SK-N-SH (cell line): ENCODE results near the gene C1QL3. TPM values are rescaled to one million over a fixed set of nuclear protein-coding genes. Genes with fewer than 3 reads are reported as not detected.

ENCODE experiments used
- CTCF ChIA-PET: fragments of 300-600, 350-600 bp; formaldehyde crosslinking; extraction: SDS; loops from one replicate; lab custom pipeline; 2021; lab: Yijun Ruan, JAX
- POLR2A ChIA-PET: fragments of 350-600 bp; sonication (Branson Sonifier 250); formaldehyde crosslinking; extraction: SDS; loops from one replicate; lab custom pipeline; 2020; ENCODE audit warnings: antibody characterized with exemption, inconsistent platforms; lab: Yijun Ruan, JAX
- DNase-seq: peaks from one replicate; pipeline ENCODE4 v3.0.0; 2012
- H2AFZ ChIP-seq: fragments of 200-600 bp; sonication (generic); 2 replicates; pipeline ENCODE4 v1.8.1; 2016; ENCODE audit warnings: antibody characterized with exemption, mild to moderate bottlenecking, low read depth
- H3F3A ChIP-seq: fragments of 200-600 bp; sonication (generic); replicated peaks from 2 replicates; pipeline ENCODE3; 2016; ENCODE audit warnings: antibody characterized with exemption, mild to moderate bottlenecking; ENCODE audit not compliant: insufficient read depth
- H3K27ac ChIP-seq, 2 experiments: fragments of 200-500 bp in 1 of 2; fragments of 200-600 bp in 1 of 2; sonication (Bioruptor generic) in 1 of 2; sonication (generic), shearing (Covaris generic) in 1 of 2; 2 replicates each; pipeline versions ENCODE4 v1.5.1 to v1.6.1; 2014 to 2016; ENCODE audit warnings: low read depth in 2 of 2, inconsistent platforms in 1 of 2, low read length in 1 of 2, mild to moderate bottlenecking in 1 of 2, mixed read lengths in 1 of 2
- H3K27me3 ChIP-seq: fragments of 200-600 bp; sonication (generic), shearing (Covaris generic); 2 replicates; pipeline ENCODE4 v1.6.1; 2016; ENCODE audit warnings: mixed run types; ENCODE audit not compliant: insufficient read depth
- H3K36me3 ChIP-seq, 2 experiments: fragments of 200-500 bp in 1 of 2; fragments of 200-600 bp in 1 of 2; sonication (Bioruptor generic) in 1 of 2; sonication (generic) in 1 of 2; replicated peaks in 1 of 2; 2 replicates each; pipeline versions ENCODE3 to v1.5.1; 2014 to 2016; ENCODE audit warnings: low read length in 1 of 2, mild to moderate bottlenecking in 1 of 2; ENCODE audit not compliant: insufficient read depth in 2 of 2, control insufficient read depth in 1 of 2
- H3K4me1 ChIP-seq, 2 experiments: fragments of 200-500 bp in 1 of 2; fragments of 200-600 bp in 1 of 2; sonication (Bioruptor generic) in 1 of 2; sonication (generic), shearing (Covaris generic) in 1 of 2; 2 replicates each; pipeline versions ENCODE4 v1.5.1 to v1.6.1; 2014 to 2016; ENCODE audit warnings: low read depth in 1 of 2, low read length in 1 of 2, mixed run types in 1 of 2; ENCODE audit not compliant: insufficient read depth in 2 of 2, control insufficient read depth in 1 of 2
- H3K4me2 ChIP-seq: fragments of 200-600 bp; sonication (generic), shearing (Covaris generic); 2 replicates; pipeline ENCODE4 v1.6.1; 2017; ENCODE audit warnings: mixed run types
- H3K4me3 ChIP-seq, 2 experiments: fragments of 200-500 bp in 1 of 2; fragments of 200-600 bp in 1 of 2; sonication (Bioruptor generic) in 1 of 2; sonication (generic), shearing (Covaris generic) in 1 of 2; 2 replicates each; pipeline versions ENCODE4 v1.5.1 to v1.8.1; 2014 to 2016; ENCODE audit warnings: low read depth in 2 of 2, inconsistent platforms in 1 of 2, low read length in 1 of 2, mild to moderate bottlenecking in 1 of 2, mixed read lengths in 1 of 2, moderate library complexity in 1 of 2
- H3K79me2 ChIP-seq: fragments of 200-600 bp; sonication (generic); 2 replicates; pipeline ENCODE4 v1.8.1; 2017; ENCODE audit warnings: mild to moderate bottlenecking; ENCODE audit not compliant: insufficient read depth
- H3K9ac ChIP-seq: fragments of 200-600 bp; sonication (generic); 2 replicates; pipeline ENCODE4 v1.6.1; 2017; ENCODE audit warnings: mixed run types
- H3K9me2 ChIP-seq: fragments of 200-600 bp; sonication (generic); 2 replicates; pipeline ENCODE4 v1.6.1; 2017; ENCODE audit warnings: mixed run types
- H3K9me3 ChIP-seq: fragments of 200-600 bp; sonication (generic); 2 replicates; pipeline ENCODE4 v1.6.1; 2017; ENCODE audit warnings: mixed run types, mild to moderate bottlenecking, moderate library complexity
- H4K20me1 ChIP-seq: fragments of 200-600 bp; sonication (generic); 2 replicates; pipeline ENCODE4 v1.6.1; 2017; ENCODE audit warnings: mild to moderate bottlenecking, mixed run types; ENCODE audit not compliant: insufficient read depth
- CHD2 ChIP-seq: fragments of 150-350 bp; IDR thresholded peaks from 2 replicates; pipeline ENCODE4 v1.6.1; 2018; ENCODE audit warnings: low read length; ENCODE audit not compliant: partially characterized antibody
- CTCF ChIP-seq: fragments of 200-600 bp; sonication (generic); IDR thresholded peaks from 2 replicates; pipeline ENCODE4 v1.6.1; 2017; ENCODE audit warnings: antibody characterized with exemption, mild to moderate bottlenecking, moderate library complexity
- ELF1 ChIP-seq: IDR thresholded peaks from 2 replicates; pipeline ENCODE4 v1.4.0; 2012
- EP300 ChIP-seq, 2 experiments: IDR thresholded peaks; 2 replicates each; pipeline versions ENCODE4 v1.4.0 to v1.6.1; 2012; ENCODE audit warnings: borderline replicate concordance in 1 of 2, low read depth in 1 of 2, low read length in 1 of 2
- EZH2phosphoT487 ChIP-seq: fragments of 200-600 bp; sonication (generic); IDR thresholded peaks from 2 replicates; pipeline ENCODE4 v1.6.1; 2017; ENCODE audit warnings: low read depth, mixed run types, mild to moderate bottlenecking, antibody characterized with exemption, moderate library complexity, borderline replicate concordance
- FOXJ3 ChIP-seq: sonication (generic); formaldehyde crosslinking; IDR thresholded peaks from 2 replicates; pipeline ENCODE4 v1.5.1; 2020; ENCODE audit warnings: mild to moderate bottlenecking, missing genetic modification reagents
- FOXM1 ChIP-seq: IDR thresholded peaks from 2 replicates; pipeline ENCODE4 v1.4.0; 2012; ENCODE audit warnings: low read depth, mild to moderate bottlenecking
- GABPA ChIP-seq: IDR thresholded peaks from 2 replicates; pipeline ENCODE4 v1.4.0; 2012; ENCODE audit warnings: low read depth, mild to moderate bottlenecking
- GATA2 ChIP-seq: sonication (generic); formaldehyde crosslinking; IDR thresholded peaks from 2 replicates; pipeline ENCODE4 v1.5.0; 2020; ENCODE audit warnings: mild to moderate bottlenecking, missing genetic modification reagents
- IRF3 ChIP-seq: fragments of 150-350 bp; IDR thresholded peaks from 2 replicates; pipeline ENCODE4 v1.6.1; 2016; ENCODE audit warnings: mild to moderate bottlenecking, low read depth, low read length
- MAX ChIP-seq: IDR thresholded peaks from 2 replicates; pipeline ENCODE4 v1.4.0; 2012; ENCODE audit warnings: low read depth
- MEF2A ChIP-seq: IDR thresholded peaks from 2 replicates; pipeline ENCODE4 v1.4.0; 2012; ENCODE audit warnings: low read depth, borderline replicate concordance
- NFIC ChIP-seq: IDR thresholded peaks from 2 replicates; pipeline ENCODE4 v1.4.0; 2012; ENCODE audit warnings: borderline replicate concordance
- POLR2AphosphoS5 ChIP-seq: IDR thresholded peaks from 2 replicates; pipeline ENCODE4 v1.6.1; 2012; ENCODE audit warnings: low read depth, low read length
- RAD21 ChIP-seq: IDR thresholded peaks from 2 replicates; pipeline ENCODE4 v1.6.1; 2012; ENCODE audit warnings: mild to moderate bottlenecking, low read length
- RCOR1 ChIP-seq: fragments of 150-350 bp; IDR thresholded peaks from 2 replicates; pipeline ENCODE4 v1.6.1; 2017; ENCODE audit warnings: antibody characterized with exemption, low read length
- RFX5 ChIP-seq: IDR thresholded peaks from 2 replicates; pipeline ENCODE4 v1.6.1; 2012; ENCODE audit warnings: mild to moderate bottlenecking, improper control_type of control experiment, low read length
- RXRA ChIP-seq: IDR thresholded peaks from 2 replicates; pipeline ENCODE4 v1.4.0; 2012; ENCODE audit warnings: low read depth, mild to moderate bottlenecking, borderline replicate concordance
- TAF1 ChIP-seq: IDR thresholded peaks from 2 replicates; pipeline ENCODE4 v1.6.1; 2012; ENCODE audit warnings: low read depth, mild to moderate bottlenecking, low read length, moderate library complexity, borderline replicate concordance
- TCF12 ChIP-seq: IDR thresholded peaks from 2 replicates; pipeline ENCODE4 v1.4.0; 2012
- YY1 ChIP-seq: IDR thresholded peaks from 2 replicates; pipeline ENCODE4 v1.4.0; 2012; ENCODE audit warnings: low read depth, mild to moderate bottlenecking
- WGBS: methylation state at CpG from one replicate; pipeline ENCODE4 v1.1.6; 2017; ENCODE audit warnings: low lambda C conversion rate; 5-methylcytosine and 5-hydroxymethylcytosine counted together
- polyA plus RNA-seq, 3 experiments: library from polyadenylated mRNA; depleted of rRNA; stranded (reverse); fragments of >200 nt; gene quantifications; 2 replicates each; pipeline ENCODE4 v1.2.3, GENCODE V29; 2012

Gene C1QL3
- polyA plus RNA-seq, 1 of the 3 experiments (the other 2 are of a cell fraction): not detected

- Histone ChIP-seq H3F3A (no peaks in the 10 kb centered on the region), H3K27me3 (peaks cover 19% of the 10 kb centered on the region), H3K4me2 (no peak overlapping the region), H3K79me2 (no peaks in the 10 kb centered on the region), H3K9me2 (no peaks in the 10 kb centered on the region), H2AFZ (no peak overlapping the region), H3K9ac (no peak overlapping the region), H3K27ac (no peak overlapping the region), H3K9me3 (no peaks in the 10 kb centered on the region), H4K20me1 (no peaks in the 10 kb centered on the region), H3K36me3 (no peaks in the 10 kb centered on the region), H3K4me1 (peaks cover 0 to 3% of the 10 kb centered on the region in 2 experiments; a peak in 1 of 4 replicates)
- WGBS: 57% methylated on average over 4 of the region's 4 CpGs
- peak; percentile 17; the same call in 1 of the 2 replicates for TF ChIP-seq RAD21
- peak; percentile 33; the same call in 1 of the 2 replicates for TF ChIP-seq CTCF
- TF ChIP-seq POLR2AphosphoS5: no peak
- TF ChIP-seq, all 33 proteins: peak for 2
- CTCF ChIA-PET: interaction anchor here (0.6 to 2.1 kb wide), 8 partner anchors 17 to 640 kb away, joined by 3 to 13 read pairs (median 4); no protein-coding TSS in a partner anchor
- peak; percentile 35 for DNase-seq
- H3K4me3 ChIP-seq: no peak overlapping the region
- POLR2A ChIA-PET: interaction anchor here (0.8 kb wide), 1 partner anchor 335 kb away, joined by 5 read pairs; no protein-coding TSS in a partner anchor
Observed at GRCh38 chr10:16518822-16519221, 2.9 kb downstream of the C1QL3 start.

- Histone ChIP-seq H3K4me2 (no peak overlapping the region), H3K9me3 (no peaks in the 10 kb centered on the region), H3K4me3 (no peak overlapping the region), H3K27ac (no peak overlapping the region), H3K27me3 (no peaks in the 10 kb centered on the region), H3K36me3 (no peaks in the 10 kb centered on the region), H3K9me2 (no peaks in the 10 kb centered on the region), H3K79me2 (no peaks in the 10 kb centered on the region), H3K4me1 (peaks cover 0 to 4% of the 10 kb centered on the region in 2 experiments; a peak in 1 of 4 replicates), H3F3A (no peaks in the 10 kb centered on the region), H2AFZ (no peak overlapping the region), H4K20me1 (no peaks in the 10 kb centered on the region), H3K9ac (no peak overlapping the region)
- DNase-seq: no peak
- 68% methylated on average over 9 of the region's 9 CpGs for WGBS
- TF ChIP-seq EP300 (IDR thresholded peaks at IDR 0.05; ENCODE audit: borderline replicate concordance in 1 of 2, low read depth in 1 of 2, low read length in 1 of 2) (no peak), NFIC (no peak), TCF12 (no peak), RXRA (no peak), RFX5 (no peak)
- ChIA-PET POLR2A (no interaction called here), CTCF (interaction anchor here (0.6 to 1.0 kb wide), 3 partner anchors 247 to 608 kb away, joined by 3 read pairs; no protein-coding TSS in a partner anchor)
Observed at GRCh38 chr10:16510843-16511242, 10.8 kb downstream of the C1QL3 start.

GRCh38 chr10:16509996-16510395 lies 11.7 kb downstream of the C1QL3 start:
- Histone ChIP-seq H2AFZ (no peak overlapping the region), H3K27me3 (no peaks in the 10 kb centered on the region), H3K9me3 (no peaks in the 10 kb centered on the region), H3K9me2 (no peaks in the 10 kb centered on the region), H3K36me3 (no peaks in the 10 kb centered on the region), H3F3A (no peaks in the 10 kb centered on the region), H4K20me1 (no peaks in the 10 kb centered on the region), H3K4me1 (peaks cover 0 to 4% of the 10 kb centered on the region in 2 experiments; a peak in 1 of 4 replicates), H3K4me2 (no peak overlapping the region), H3K4me3 (no peak overlapping the region), H3K79me2 (no peaks in the 10 kb centered on the region), H3K27ac (no peak overlapping the region), H3K9ac (no peak overlapping the region)
- CTCF ChIA-PET: interaction anchor here (0.6 to 1.0 kb wide), 3 partner anchors 17 to 461 kb away, joined by 3 to 4 read pairs (median 3); no protein-coding TSS in a partner anchor
- DNase-seq: no peak
- TF ChIP-seq CHD2 (no peak), GATA2 (CRISPR knock-in tag) (no peak), YY1 (no peak), FOXJ3 (CRISPR knock-in tag) (no peak), MAX (no peak), RCOR1 (no peak), IRF3 (no peak), TCF12 (no peak), FOXM1 (no peak), MEF2A (no peak), ELF1 (no peak), TAF1 (no peak), POLR2AphosphoS5 (no peak), EZH2phosphoT487 (no peak), GABPA (no peak)
- POLR2A ChIA-PET: no interaction called here
- WGBS: 10% methylated on average over 5 of the region's 5 CpGs
